ENCODE results near the gene UNC13C. TPM values are rescaled to one million over a fixed set of nuclear protein-coding genes. Genes with fewer than 3 reads are reported as not detected.

Gene UNC13C
- total RNA-seq, 1 experiment from 2014 or later, result not detected

- no TSS peak for BruUV-seq (replicated peaks)
- no peak for ATAC-seq
- CTCF ChIA-PET, result no interaction called here
Measured at GRCh38 chr15:54660356-54660755, 682.1 kb downstream of the UNC13C start.

GRCh38 chr15:54675241-54675640 is 697.0 kb downstream of the UNC13C start:
- no peaks in the 10 kb centered on the region for H3K4me1 ChIP-seq (ENCODE audit: control insufficient read depth in 1 of 2, insufficient read depth in 2 of 2, low read length in 2 of 2)
- H2AFZ ChIP-seq (ENCODE audit: low read depth, low read length, poor library complexity, severe bottlenecking), result no peak overlapping the region
- DNase-seq (ENCODE audit: low read depth, low spot score) (no peak), ATAC-seq (no peak)
- H3K4me3 ChIP-seq (replicated peaks in 1 of 2; ENCODE audit: low read depth in 1 of 2, low read length in 2 of 2), result no peak overlapping the region
- H3K9me2 ChIP-seq (ENCODE audit: insufficient read depth), result no peaks in the 10 kb centered on the region
- H3K9me3 ChIP-seq (ENCODE audit: control insufficient read depth in 1 of 2, insufficient read depth in 1 of 2, low read depth in 1 of 2, low read length in 2 of 2), result peaks cover 0 to 14% of the 10 kb centered on the region in 2 experiments; a peak in 1 of 4 replicates
- intact Hi-C loops (cut with micrococcal nuclease), result no loop called here
- H4K20me1 ChIP-seq (ENCODE audit: insufficient read depth), result no peaks in the 10 kb centered on the region
- ChIA-PET RAD21 (ENCODE audit: low non-redundant PET in 1 of 2, low total read pairs in 2 of 2, uncharacterized antibody in 2 of 2, unreplicated experiment in 2 of 2) (no interaction called here), CTCF (no interaction called here), POLR2A (no interaction called here)
- no TSS peak for BruUV-seq (replicated peaks)
- no peak overlapping the region for H3K9ac ChIP-seq (ENCODE audit: low read length)
- H3K36me3 ChIP-seq (ENCODE audit: control insufficient read depth in 1 of 2, insufficient read depth in 2 of 2, low read length in 2 of 2), result no peaks in the 10 kb centered on the region
- H3K27me3 ChIP-seq (ENCODE audit: insufficient read depth, low read length), result no peaks in the 10 kb centered on the region
- no peak overlapping the region for H3K4me2 ChIP-seq (ENCODE audit: low read length)
- H3K79me2 ChIP-seq (ENCODE audit: insufficient read depth, low read length), result no peaks in the 10 kb centered on the region
- H3K27ac ChIP-seq (ENCODE audit: low read depth, low read length), result no peak overlapping the region
- TF ChIP-seq CEBPB (IDR thresholded peaks at IDR 0.05; ENCODE audit: low read depth) (no peak), ZBTB33 (IDR thresholded peaks at IDR 0.05; ENCODE audit: extremely low read depth, insufficient replicate concordance, low read length) (no peak), EZH2phosphoT487 (IDR thresholded peaks at IDR 0.05; ENCODE audit: borderline replicate concordance) (no peak), TCF7L2 (IDR thresholded peaks at IDR 0.05; ENCODE audit: borderline replicate concordance, extremely low read depth, insufficient read depth, insufficient read length) (no peak), ELF1 (IDR thresholded peaks at IDR 0.05; ENCODE audit: borderline replicate concordance, low read depth) (no peak), FOSL1 (IDR thresholded peaks at IDR 0.05; ENCODE audit: low read depth) (no peak), POLR2A (IDR thresholded peaks at IDR 0.05; ENCODE audit: borderline replicate concordance, extremely low read depth, insufficient read depth, insufficient read length) (no peak), JUND (IDR thresholded peaks at IDR 0.05) (no peak), CTCF (IDR thresholded peaks at IDR 0.05 in 2 of 3, conservative IDR thresholded peaks at IDR 0.05 in 1 of 3; ENCODE audit: borderline replicate concordance in 1 of 3, insufficient read depth in 1 of 3, low read depth in 2 of 3, low read length in 2 of 3) (no peak), EZH2 (IDR thresholded peaks at IDR 0.05) (no peak), POLR2AphosphoS5 (IDR thresholded peaks at IDR 0.05; ENCODE audit: low read depth, low read length) (no peak), EGR1 (IDR thresholded peaks at IDR 0.05; ENCODE audit: low read depth) (no peak), SRF (IDR thresholded peaks at IDR 0.05; ENCODE audit: low read depth) (no peak)

More at GRCh38 chr15:54660356-54660755, 682.1 kb downstream of the UNC13C start:
- Histone ChIP-seq H3K9ac (ENCODE audit: low read length) (no peak overlapping the region), H3K9me3 (ENCODE audit: control insufficient read depth in 1 of 2, insufficient read depth in 1 of 2, low read depth in 1 of 2, low read length in 2 of 2) (peaks cover 15 to 24% of the 10 kb centered on the region in 2 experiments; a peak in 2 of 4 replicates), H3K9me2 (ENCODE audit: insufficient read depth) (no peaks in the 10 kb centered on the region), H2AFZ (ENCODE audit: low read depth, low read length, poor library complexity, severe bottlenecking) (no peak overlapping the region), H3K79me2 (ENCODE audit: insufficient read depth, low read length) (no peaks in the 10 kb centered on the region), H3K36me3 (ENCODE audit: control insufficient read depth in 1 of 2, insufficient read depth in 2 of 2, low read length in 2 of 2) (no peaks in the 10 kb centered on the region), H3K27me3 (ENCODE audit: insufficient read depth, low read length) (no peaks in the 10 kb centered on the region), H3K4me3 (replicated peaks in 1 of 2; ENCODE audit: low read depth in 1 of 2, low read length in 2 of 2) (no peak overlapping the region), H4K20me1 (ENCODE audit: insufficient read depth) (no peaks in the 10 kb centered on the region), H3K4me1 (ENCODE audit: control insufficient read depth in 1 of 2, insufficient read depth in 2 of 2, low read length in 2 of 2) (no peaks in the 10 kb centered on the region), H3K4me2 (ENCODE audit: low read length) (no peak overlapping the region), H3K27ac (ENCODE audit: low read depth, low read length) (no peak overlapping the region)
- intact Hi-C loops (cut with micrococcal nuclease), result no loop called here
- RAD21 ChIA-PET (ENCODE audit: low non-redundant PET in 1 of 2, low total read pairs in 2 of 2, uncharacterized antibody in 2 of 2, unreplicated experiment in 2 of 2), result no interaction called here
- DNase-seq (ENCODE audit: low read depth, low spot score), result no peak
- TF ChIP-seq FOSL1 (IDR thresholded peaks at IDR 0.05; ENCODE audit: low read depth) (no peak), TCF7L2 (IDR thresholded peaks at IDR 0.05; ENCODE audit: borderline replicate concordance, extremely low read depth, insufficient read depth, insufficient read length) (no peak), POLR2A (IDR thresholded peaks at IDR 0.05; ENCODE audit: borderline replicate concordance, extremely low read depth, insufficient read depth, insufficient read length) (no peak), ELF1 (IDR thresholded peaks at IDR 0.05; ENCODE audit: borderline replicate concordance, low read depth) (no peak), CBX3 (IDR thresholded peaks at IDR 0.05; ENCODE audit: low read depth) (no peak), MAX (IDR thresholded peaks at IDR 0.05) (no peak)
- POLR2A ChIA-PET, result no interaction called here

Measured in HCT116 (cell line).